ENCODE data around the gene C21orf58.

C21orf58 gene

DNA sequence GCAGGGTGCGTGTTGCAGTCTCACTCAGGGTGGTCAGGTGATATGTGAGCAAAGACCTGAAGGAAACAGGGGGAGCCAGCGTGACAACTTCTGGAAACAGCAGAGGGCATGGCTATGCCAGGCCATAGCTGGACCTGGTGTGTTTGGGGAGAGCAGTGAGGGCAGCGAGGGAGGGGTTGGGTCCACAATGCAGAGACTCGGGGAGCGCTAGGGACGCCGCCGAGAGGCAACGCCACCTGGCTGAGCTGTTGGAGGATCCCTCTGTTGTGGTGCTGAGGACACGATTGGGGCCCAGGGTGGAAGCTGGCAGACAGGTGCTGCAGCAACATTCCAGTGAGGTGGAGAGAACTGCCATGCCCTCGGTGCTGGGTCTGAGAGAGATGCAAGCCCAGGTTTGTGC lies 68.5 kb downstream of the C21orf58 start:
- H3K4me3 ChIP-seq (ENCODE audit: low read depth, low read length), result no peak overlapping the region
- DNase-seq (ENCODE audit: low read depth), result no peak
- TF ChIP-seq, protein P1, sequence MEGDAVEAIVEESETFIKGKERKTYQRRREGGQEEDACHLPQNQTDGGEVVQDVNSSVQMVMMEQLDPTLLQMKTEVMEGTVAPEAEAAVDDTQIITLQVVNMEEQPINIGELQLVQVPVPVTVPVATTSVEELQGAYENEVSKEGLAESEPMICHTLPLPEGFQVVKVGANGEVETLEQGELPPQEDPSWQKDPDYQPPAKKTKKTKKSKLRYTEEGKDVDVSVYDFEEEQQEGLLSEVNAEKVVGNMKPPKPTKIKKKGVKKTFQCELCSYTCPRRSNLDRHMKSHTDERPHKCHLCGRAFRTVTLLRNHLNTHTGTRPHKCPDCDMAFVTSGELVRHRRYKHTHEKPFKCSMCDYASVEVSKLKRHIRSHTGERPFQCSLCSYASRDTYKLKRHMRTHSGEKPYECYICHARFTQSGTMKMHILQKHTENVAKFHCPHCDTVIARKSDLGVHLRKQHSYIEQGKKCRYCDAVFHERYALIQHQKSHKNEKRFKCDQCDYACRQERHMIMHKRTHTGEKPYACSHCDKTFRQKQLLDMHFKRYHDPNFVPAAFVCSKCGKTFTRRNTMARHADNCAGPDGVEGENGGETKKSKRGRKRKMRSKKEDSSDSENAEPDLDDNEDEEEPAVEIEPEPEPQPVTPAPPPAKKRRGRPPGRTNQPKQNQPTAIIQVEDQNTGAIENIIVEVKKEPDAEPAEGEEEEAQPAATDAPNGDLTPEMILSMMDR (IDR thresholded peaks at IDR 0.05; ENCODE audit: low read depth, low read length, missing control alignments), result no peak
- in situ Hi-C loops (cut with HindIII; ENCODE audit: low sequenced_read_pairs), result no loop called here

DNA sequence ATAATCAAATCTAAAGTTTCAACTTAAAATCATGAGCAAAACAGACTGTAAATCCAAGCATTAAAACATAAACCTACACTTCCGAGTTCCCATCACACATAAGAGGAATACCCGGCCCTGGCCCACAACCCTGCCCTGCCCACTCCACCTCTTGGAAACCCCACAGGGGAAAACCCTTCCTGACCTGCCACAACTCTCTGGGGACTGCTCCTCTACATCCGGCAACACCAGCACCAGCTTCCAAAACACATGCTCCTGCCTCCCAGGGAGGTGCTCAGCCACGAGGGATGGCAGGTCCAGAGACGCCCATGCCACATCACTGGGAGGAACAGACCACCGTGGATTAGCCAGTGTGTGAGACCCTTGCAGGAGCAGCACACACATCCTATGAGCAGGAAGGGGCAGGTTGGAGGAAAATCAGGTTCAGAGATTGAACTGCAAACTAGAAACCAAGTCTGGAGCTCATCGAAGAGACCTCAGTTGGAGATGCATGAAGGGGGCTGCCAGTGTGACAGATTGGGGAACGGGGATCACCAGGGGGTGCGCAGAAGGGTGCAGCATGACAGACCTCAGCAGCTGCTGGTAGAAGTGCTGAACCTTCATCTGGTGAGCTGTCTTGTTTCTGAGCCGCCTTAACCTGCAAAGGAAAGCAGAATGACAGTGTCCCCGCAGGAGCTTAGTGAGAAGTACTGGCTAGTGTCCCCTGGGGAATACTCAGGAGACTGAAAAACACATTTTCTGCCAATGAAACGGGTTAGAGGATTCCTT lies 69.3 kb downstream of the C21orf58 start:
- TF ChIP-seq, protein P1 (IDR thresholded peaks at IDR 0.05; ENCODE audit: low read depth, low read length, missing control alignments), result no peak
- no peak overlapping the region for H3K4me3 ChIP-seq (ENCODE audit: low read depth, low read length)
- DNase-seq (ENCODE audit: low read depth), result no peak
- in situ Hi-C loops (cut with HindIII; ENCODE audit: low sequenced_read_pairs), result no loop called here

DNA sequence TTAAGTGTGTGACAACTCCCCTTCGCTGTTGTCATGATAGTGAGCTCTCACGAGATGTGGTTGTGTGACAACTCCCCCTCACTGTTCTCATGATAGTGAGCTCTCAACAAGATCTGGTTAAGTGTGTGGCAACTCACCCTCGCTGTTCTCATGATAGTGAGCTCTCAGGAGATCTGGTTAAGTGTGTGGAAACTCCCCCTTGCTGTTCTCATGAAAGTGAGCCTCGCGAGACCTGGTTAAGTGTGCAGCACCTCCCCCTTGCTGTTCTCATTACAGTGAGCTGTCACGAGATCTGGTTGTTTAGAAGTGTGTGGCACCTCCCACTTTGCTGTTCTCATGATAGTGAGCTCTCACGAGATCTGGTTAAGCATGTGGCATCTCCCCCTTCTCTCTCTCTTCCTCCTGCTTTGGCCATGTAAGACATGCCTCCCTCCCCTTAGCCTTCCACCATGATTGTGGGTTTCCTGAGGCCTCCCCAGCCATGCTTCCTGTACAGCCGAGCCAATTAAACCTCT lies 70.0 kb downstream of the C21orf58 start:
- TF ChIP-seq, protein P1 (IDR thresholded peaks at IDR 0.05; ENCODE audit: low read depth, low read length, missing control alignments), result no peak
- H3K4me3 ChIP-seq (ENCODE audit: low read depth, low read length), result no peak overlapping the region
- in situ Hi-C loops (cut with HindIII; ENCODE audit: low sequenced_read_pairs), result no loop called here
- no peak for DNase-seq (ENCODE audit: low read depth)

DNA sequence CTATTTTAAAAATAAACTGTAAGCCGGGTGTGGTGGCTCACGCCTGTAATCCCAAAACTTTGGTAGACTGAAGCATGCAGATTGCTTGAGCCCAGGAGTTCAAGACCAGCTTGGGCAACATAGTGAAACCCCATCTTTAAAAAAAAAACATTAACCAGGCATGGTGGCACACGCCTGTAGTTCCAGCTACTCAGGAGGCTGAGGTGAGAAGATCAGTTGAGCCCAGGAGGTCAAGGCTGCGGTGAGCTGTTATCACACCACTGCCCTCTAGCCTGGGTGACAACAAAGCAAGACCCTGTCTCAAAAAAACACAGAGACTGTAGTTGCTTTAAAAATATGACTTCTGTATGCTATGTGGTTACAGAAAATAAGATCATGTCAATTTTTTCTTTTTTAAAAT lies 70.8 kb downstream of the C21orf58 start:
- TF ChIP-seq, protein P1 (IDR thresholded peaks at IDR 0.05; ENCODE audit: low read depth, low read length, missing control alignments), result no peak
- in situ Hi-C loops (cut with HindIII; ENCODE audit: low sequenced_read_pairs), result no loop called here
- DNase-seq (ENCODE audit: low read depth), result no peak
- no peak overlapping the region for H3K4me3 ChIP-seq (ENCODE audit: low read depth, low read length)

Data from astrocyte of the cerebellum (primary cell).